K562 (cell line): ENCODE results near the gene ORC3. TPM values are rescaled to one million over a fixed set of nuclear protein-coding genes. Genes with fewer than 3 reads are reported as not detected.

Experiments
- ATF2 ChIP-seq: sonication (generic); formaldehyde crosslinking; IDR thresholded peaks from 2 replicates; pipeline ENCODE4 v1.8.1; 2022; ENCODE audit warnings: missing genetic modification reagents
- CAMTA2 ChIP-seq: fragments of 250-450 bp; sonication (Bioruptor Pico); conservative IDR thresholded peaks from 2 replicates; pipeline ENCODE4 v1.5.1; 2022
- CREB1 ChIP-seq, 2 experiments: sonication (generic) in 1 of 2; formaldehyde crosslinking in 1 of 2; IDR thresholded peaks; 2 replicates each; pipeline versions ENCODE4 v1.6.1 to v1.8.0; 2012 to 2022; ENCODE audit warnings: inconsistent platforms in 1 of 2, mild to moderate bottlenecking in 1 of 2, missing genetic modification reagents in 1 of 2, moderate library complexity in 1 of 2
- DDX20 ChIP-seq: fragments of 450-650 bp; IDR thresholded peaks from 2 replicates; pipeline ENCODE4 v1.6.1; 2016; ENCODE audit warnings: missing genetic modification characterization, low read depth, mild to moderate bottlenecking, missing compliant biosample characterization, moderate library complexity
- EHMT2 ChIP-seq: fragments of 450-650 bp; IDR thresholded peaks from 2 replicates; pipeline ENCODE4 v1.6.1; 2018; ENCODE audit warnings: antibody characterized with exemption
- ETS2 ChIP-seq: IDR thresholded peaks from 2 replicates; pipeline ENCODE4 v1.6.1; 2016; ENCODE audit warnings: borderline replicate concordance, missing genetic modification characterization, mild to moderate bottlenecking, moderate library complexity, missing compliant biosample characterization; ENCODE audit not compliant: poor library complexity, severe bottlenecking
- GATAD2A ChIP-seq: fragments of 450-650 bp; IDR thresholded peaks from 2 replicates; pipeline ENCODE4 v1.6.1; 2017
- GTF2F1 ChIP-seq: IDR thresholded peaks from 2 replicates; pipeline ENCODE4 v1.6.1; 2011; ENCODE audit warnings: low read depth, low read length, improper control_type of control experiment
- HIVEP1 ChIP-seq: fragments of 250-450 bp; sonication (Bioruptor Pico); IDR thresholded peaks from 2 replicates; pipeline ENCODE4 v1.4.0; 2020; ENCODE audit warnings: mild to moderate bottlenecking
- KDM4B ChIP-seq, 2 experiments: fragments of 450-650 bp in 1 of 2; sonication (generic) in 1 of 2; IDR thresholded peaks; 2 replicates each; pipeline ENCODE4 v1.6.1; 2016 to 2017; ENCODE audit warnings: borderline replicate concordance in 2 of 2, antibody characterized with exemption in 1 of 2, low read depth in 1 of 2, mild to moderate bottlenecking in 1 of 2
- MECOM ChIP-seq: fragments of 250-450 bp; sonication (Bioruptor Pico); IDR thresholded peaks from 2 replicates; pipeline ENCODE4 v1.8.0; 2022; ENCODE audit warnings: inconsistent platforms
- NFE2L1 ChIP-seq: fragments of 450-650 bp; IDR thresholded peaks from 2 replicates; pipeline ENCODE4 v1.6.1; 2016; ENCODE audit warnings: missing genetic modification characterization, low read depth, mild to moderate bottlenecking, missing compliant biosample characterization, moderate library complexity, borderline replicate concordance
- NR1H2 ChIP-seq: sonication (generic); formaldehyde crosslinking; IDR thresholded peaks from 2 replicates; pipeline ENCODE4 v1.4.0; 2020; ENCODE audit warnings: mild to moderate bottlenecking, missing genetic modification reagents
- NRF1 ChIP-seq, 2 experiments: fragments of 450-650 bp; IDR thresholded peaks in 1 of 2; conservative IDR thresholded peaks in 1 of 2; 2 replicates each; pipeline ENCODE4 v1.6.1; 2014; ENCODE audit warnings: mild to moderate bottlenecking in 2 of 2
- TAF9B ChIP-seq: fragments of 450-650 bp; IDR thresholded peaks from 2 replicates; pipeline ENCODE4 v1.6.1; 2018; ENCODE audit warnings: mild to moderate bottlenecking; ENCODE audit not compliant: partially characterized antibody
- VEZF1 ChIP-seq: fragments of 200-800 bp; sonication (Bioruptor generic); IDR thresholded peaks from 2 replicates; pipeline ENCODE4 v1.6.1; 2017; ENCODE audit warnings: missing genetic modification characterization, missing compliant biosample characterization
- XRCC4 ChIP-seq: IDR thresholded peaks from one replicate; pipeline ENCODE4 v1.6.1; 2011; ENCODE audit not compliant: insufficient read depth, insufficient read length; ENCODE audit errors: extremely low read depth
- ZNF143 ChIP-seq: sonication (generic); formaldehyde crosslinking; IDR thresholded peaks from 2 replicates; pipeline ENCODE4 v1.9.0; 2022; ENCODE audit warnings: mild to moderate bottlenecking, missing genetic modification reagents
- ZNF316 ChIP-seq: fragments of 450-650 bp; IDR thresholded peaks from 2 replicates; pipeline ENCODE4 v1.6.1; 2016
- ZNF398 ChIP-seq: fragments of 250-450 bp; sonication (Bioruptor Pico); IDR thresholded peaks from 2 replicates; pipeline ENCODE4 v1.8.0; 2021; ENCODE audit warnings: moderate library complexity, mild to moderate bottlenecking, inconsistent platforms
- polyA plus RNA-seq, 8 experiments: library from polyadenylated mRNA; depleted of rRNA in 4 of 8; stranded (reverse) in 5 of 8; unstranded in 3 of 8; fragments of >200 nt; fragmentation: Nextera tagmentation in 2 of 8; fragmentation: Illumina TruSeq in 1 of 8; extraction: Ambion mirVana in 2 of 8; extraction: Trizol in 1 of 8; gene quantifications; 2 replicates each; pipeline versions ENCODE4 v1.2.1 to v1.2.3, GENCODE V29; 2011 to 2014; ENCODE audit warnings: inconsistent platforms in 1 of 8, missing spikeins in 1 of 8
- total RNA-seq, 7 experiments: library from RNA; depleted of rRNA in 6 of 7; stranded (reverse); fragments of >200 nt in 6 of 7; fragmentation: Illumina TruSeq in 2 of 7; extraction: Trizol in 2 of 7; gene quantifications; 2 replicates each; pipeline versions ENCODE4 v1.2.1 to v1.2.3, GENCODE V29; 2011 to 2021; ENCODE audit warnings: low replicate concordance in 1 of 7

Gene ORC3
- total and polyA plus RNA-seq, 9 of the 15 experiments (the other 6 are each of a cell fraction or from before 2014, with no cell fraction given), result 28.8 to 159 (median 74.8) TPM

- TF ChIP-seq ZNF398 (CRISPR knock-in tag) (no peak), GTF2F1 (peak; percentile 87; the same call in 1 of the 2 replicates), NFE2L1 (no peak), XRCC4 (no peak), ZNF143 (CRISPR knock-in tag) (peak; percentile 95), HIVEP1 (CRISPR knock-in tag) (no peak), DDX20 (tag) (no peak), NRF1 (conservative IDR thresholded peaks at IDR 0.05 in 1 of 2, IDR thresholded peaks at IDR 0.05 in 1 of 2) (peak; percentile 98), VEZF1 (peak; percentile 84), CAMTA2 (CRISPR knock-in tag) (0 out of 2 replicates have a peak, but pooled peaks have one; percentile 35), EHMT2 (no peak), ZNF316 (no peak), ETS2 (no peak), CREB1 (IDR thresholded peaks at IDR 0.05) (peak; percentile 66; the same call in 1 of the 2 replicates), CREB1 (CRISPR knock-in tag; IDR thresholded peaks at IDR 0.05) (peak; percentile 37; the same call in 1 of the 2 replicates), KDM4B (IDR thresholded peaks at IDR 0.05; ENCODE audit: borderline replicate concordance in 2 of 2, low read depth in 1 of 2) (no peak), TAF9B (peak; percentile 95), GATAD2A (0 out of 2 replicates have a peak, but pooled peaks have one; percentile 62), NR1H2 (CRISPR knock-in tag) (no peak), ATF2 (no peak), MECOM (CRISPR knock-in tag) (no peak)
These were observed 112.0 kb downstream of the ORC3 start, which contains the start of gene AKIRIN2 (continued) for GRCh38 chr6:87701676-87702588.
